Small intestine (tissue), 7 donors: ENCODE measurements around the gene MAGEB4. TPM values are rescaled to one million over a fixed set of nuclear protein-coding genes. Genes with fewer than 3 reads are reported as not detected.

Experiments used
- DNase-seq, 2 donors: peaks; one replicate each; pipeline versions ENCODE4 v3.0.0 to v3.0.0-alpha.2; 2013
- FAIRE-seq: peaks from 2 replicates; lab custom pipeline; 2012; peaks lifted over from hg19 to GRCh38; lab: Jason Lieb, UNC
- H3K27ac ChIP-seq, 3 donors: one replicate each; pipeline ENCODE4 v1.5.1; 2013; ENCODE audit warnings: low read length in 2 of 3, mild to moderate bottlenecking in 2 of 3, control low read depth in 1 of 3, inconsistent platforms in 1 of 3, low read depth in 1 of 3, moderate library complexity in 1 of 3
- H3K27me3 ChIP-seq, 3 donors: one replicate each; pipeline ENCODE4 v1.6.1; 2013; ENCODE audit warnings: low read length in 3 of 3, inconsistent platforms in 1 of 3; ENCODE audit not compliant: control insufficient read depth in 3 of 3, insufficient read depth in 3 of 3
- H3K36me3 ChIP-seq, 3 donors: one replicate each; pipeline ENCODE4 v1.6.1; 2013; ENCODE audit warnings: low read length in 3 of 3, inconsistent platforms in 1 of 3, low read depth in 1 of 3, mild to moderate bottlenecking in 1 of 3, moderate library complexity in 1 of 3; ENCODE audit not compliant: control insufficient read depth in 3 of 3, insufficient read depth in 2 of 3
- H3K4me1 ChIP-seq, 3 donors: one replicate each; pipeline ENCODE4 v1.6.1; 2013; ENCODE audit warnings: low read length in 2 of 3, inconsistent platforms in 1 of 3, low read depth in 1 of 3, mild to moderate bottlenecking in 1 of 3, moderate library complexity in 1 of 3; ENCODE audit not compliant: control insufficient read depth in 3 of 3, insufficient read depth in 2 of 3
- H3K4me3 ChIP-seq, 3 donors: one replicate each; pipeline ENCODE4 v1.5.1; 2013; ENCODE audit warnings: low read length in 3 of 3, control low read depth in 1 of 3, inconsistent platforms in 1 of 3, low read depth in 1 of 3, mild to moderate bottlenecking in 1 of 3, moderate library complexity in 1 of 3
- H3K9me3 ChIP-seq, 2 donors: one replicate each; pipeline ENCODE4 v1.6.1; 2013; ENCODE audit warnings: low read depth in 1 of 2, low read length in 1 of 2; ENCODE audit not compliant: control insufficient read depth in 2 of 2, insufficient read depth in 1 of 2
- WGBS, 3 donors: extraction: QIAGEN DNeasy Blood & Tissue Kit; methylation state at CpG; one replicate each; pipeline ENCODE4 v1.1.7; 2013; 5-methylcytosine and 5-hydroxymethylcytosine counted together
- polyA plus RNA-seq, 4 donors: library from polyadenylated mRNA; stranded (reverse) in 3 of 4; unstranded in 1 of 4; fragments of 200-250 nt in 3 of 4; fragments of 120-200 nt in 1 of 4; gene quantifications; one replicate each; pipeline versions ENCODE4 v1.2.1 to v1.2.3, GENCODE V29; 2013
- donor health status: healthy with polysubstance abuse.
- donor health status: control.
- donor health status: control.
- donor health status: Bipolar disorder and iron deficiency.
- donor health status: healthy.

The MAGEB4 gene
- polyA plus RNA-seq, 4 donors = not detected

- no peaks in the 10 kb centered on the region for H3K9me3 ChIP-seq
- 43 to 55% (median 52%) methylated on average over 2 of the region's 2 CpGs for WGBS, 3 donors
- DNase-seq (no peak), FAIRE-seq (no peak)
- no peaks in the 10 kb centered on the region for H3K36me3 ChIP-seq
- no peak overlapping the region for H3K4me3 ChIP-seq
- H3K27me3 ChIP-seq = no peaks in the 10 kb centered on the region
- no peaks in the 10 kb centered on the region for H3K4me1 ChIP-seq
- H3K27ac ChIP-seq = no peak overlapping the region
These were observed 17.3 kb upstream of the MAGEB4 start for GRCh38 chrX:30224536-30224935.

- Histone ChIP-seq H3K4me3 (no peak overlapping the region), H3K27me3 (no peaks in the 10 kb centered on the region), H3K27ac (no peak overlapping the region), H3K9me3 (no peaks in the 10 kb centered on the region), H3K36me3 (no peaks in the 10 kb centered on the region), H3K4me1 (no peaks in the 10 kb centered on the region)
- no peak for DNase-seq
- 14 to 56% (median 54%) methylated on average over 1 of the region's 1 CpG for WGBS, 3 donors
- no peak for FAIRE-seq
These were observed 13.3 kb upstream of the MAGEB4 start for GRCh38 chrX:30228526-30228925.

- WGBS, 3 donors = 69 to 74% (median 71%) methylated on average over 4 of the region's 4 CpGs
- DNase-seq (no peak), FAIRE-seq (no peak)
- no peaks in the 10 kb centered on the region for H3K36me3 ChIP-seq
- H3K27ac ChIP-seq = no peak within 1 kb of the TSS
- H3K27me3 ChIP-seq = no peaks in the 10 kb centered on the region
- H3K9me3 ChIP-seq = no peaks in the 10 kb centered on the region
- no peaks in the 10 kb centered on the region for H3K4me1 ChIP-seq
- H3K4me3 ChIP-seq = no peak within 1 kb of the TSS
These were observed 11.4 kb upstream of the MAGEB4 start, which contains the start of gene MAGEB3 for GRCh38 chrX:30230395-30230794. Gene MAGEB3 (plus strand): TSS chrX:30230657. CDS start chrX:30235925, 5,268 bp downstream.

- WGBS, 3 donors = 87 to 94% (median 91%) methylated on average over 36 to 38 of the region's 38 CpGs
- no peak for FAIRE-seq
- H3K4me1 ChIP-seq = no peaks in the 10 kb centered on the region
These were observed 5.1 kb downstream of the MAGEB4 start, which contains the start of gene MAGEB1 for GRCh38 chrX:30246769-30247489. Gene MAGEB1 (plus strand): TSS chrX:30247146. CDS start chrX:30250494, 3,348 bp downstream.

GRCh38 chrX:30248854-30249253 is 7.1 kb downstream of the MAGEB4 start:
- WGBS, 3 donors = 54 to 88% (median 70%) methylated on average over 4 of the region's 4 CpGs
- Histone ChIP-seq H3K9me3 (no peaks in the 10 kb centered on the region), H3K36me3 (no peaks in the 10 kb centered on the region), H3K27me3 (no peaks in the 10 kb centered on the region), H3K27ac (no peak overlapping the region), H3K4me3 (no peak overlapping the region), H3K4me1 (no peaks in the 10 kb centered on the region)
- DNase-seq (no peak), FAIRE-seq (no peak)

More at GRCh38 chrX:30246769-30247489, 5.1 kb downstream of the MAGEB4 start, which contains the start of gene MAGEB1:
- no peak for DNase-seq
- H3K9me3 ChIP-seq = no peaks in the 10 kb centered on the region
- no peak within 1 kb of the TSS for H3K27ac ChIP-seq
- H3K4me3 ChIP-seq = no peak within 1 kb of the TSS
- no peaks in the 10 kb centered on the region for H3K27me3 ChIP-seq
- H3K36me3 ChIP-seq = no peaks in the 10 kb centered on the region

- Histone ChIP-seq H3K27ac (no peak overlapping the region), H3K4me3 (no peak overlapping the region), H3K9me3 (no peaks in the 10 kb centered on the region), H3K4me1 (no peaks in the 10 kb centered on the region), H3K27me3 (no peaks in the 10 kb centered on the region), H3K36me3 (no peaks in the 10 kb centered on the region)
- FAIRE-seq (no peak), DNase-seq (no peak)
- 56 to 96% (median 82%) methylated on average over 1 of the region's 1 CpG for WGBS, 3 donors
These were observed 11.5 kb downstream of the MAGEB4 start for GRCh38 chrX:30253257-30253656.

GRCh38 chrX:30259927-30260326 is 18.1 kb downstream of the MAGEB4 start:
- no peak for DNase-seq
- Histone ChIP-seq H3K4me3 (no peak overlapping the region), H3K36me3 (no peaks in the 10 kb centered on the region), H3K27ac (no peak overlapping the region), H3K9me3 (no peaks in the 10 kb centered on the region), H3K27me3 (no peaks in the 10 kb centered on the region), H3K4me1 (no peaks in the 10 kb centered on the region)
- FAIRE-seq = no peak
- WGBS, 3 donors = 65 to 74% (median 72%) methylated on average over 2 of the region's 2 CpGs

GRCh38 chrX:30261012-30261411 is 19.2 kb downstream of the MAGEB4 start:
- H3K4me1 ChIP-seq = no peaks in the 10 kb centered on the region
- no peaks in the 10 kb centered on the region for H3K36me3 ChIP-seq
- no peaks in the 10 kb centered on the region for H3K27me3 ChIP-seq
- DNase-seq = no peak
- no peak overlapping the region for H3K4me3 ChIP-seq
- H3K9me3 ChIP-seq = no peaks in the 10 kb centered on the region
- no peak overlapping the region for H3K27ac ChIP-seq
- no peak for FAIRE-seq
